Keratinocyte (primary cell): Measurements from ENCODE around the gene LYPD5. TPM values are rescaled to one million over a fixed set of nuclear protein-coding genes. Genes with fewer than 3 reads are reported as not detected.

ENCODE experiments used
- DNase-seq: peaks from one replicate; pipeline ENCODE4 v3.0.0-alpha.2; 2011; ENCODE audit warnings: low read depth, missing footprints, low spot score
- FAIRE-seq: peaks from 2 replicates; lab custom pipeline; 2011; peaks lifted over from hg19 to GRCh38; lab: Jason Lieb, UNC
- H2AFZ ChIP-seq: 2 replicates; pipeline ENCODE4 v1.6.0; 2012; ENCODE audit warnings: low read length, control low read depth, inconsistent platforms; ENCODE audit not compliant: control insufficient read depth
- H3K27ac ChIP-seq: 2 replicates; pipeline ENCODE4 v1.5.1; 2011; ENCODE audit warnings: low read length; ENCODE audit not compliant: control insufficient read depth, insufficient read depth
- H3K27me3 ChIP-seq: 3 replicates; pipeline ENCODE4 v1.6.0; 2011; ENCODE audit warnings: low read length; ENCODE audit not compliant: control insufficient read depth, insufficient read depth; ENCODE audit errors: extremely low read depth
- H3K36me3 ChIP-seq, 2 experiments: 2 replicates in 1 of 2; 3 replicates in 1 of 2; pipeline ENCODE4 v1.5.1; 2011; ENCODE audit warnings: low read length in 2 of 2, mild to moderate bottlenecking in 1 of 2; ENCODE audit not compliant: control insufficient read depth in 2 of 2, insufficient read depth in 2 of 2; ENCODE audit errors: extremely low read depth in 1 of 2
- H3K4me1 ChIP-seq: 3 replicates; pipeline ENCODE4 v1.5.1; 2011; ENCODE audit warnings: low read length; ENCODE audit not compliant: control insufficient read depth, insufficient read depth; ENCODE audit errors: extremely low read depth
- H3K4me2 ChIP-seq: 3 replicates; pipeline ENCODE4 v1.6.0; 2011; ENCODE audit warnings: low read depth, low read length; ENCODE audit not compliant: control insufficient read depth, insufficient read depth; ENCODE audit errors: extremely low read depth
- H3K4me3 ChIP-seq, 3 experiments: fragments of 200-600 bp in 1 of 3; sonication (generic) in 1 of 3; 2 replicates in 2 of 3; 3 replicates in 1 of 3; pipeline ENCODE4 v1.5.1; 2011 to 2016; ENCODE audit warnings: low read length in 3 of 3, mild to moderate bottlenecking in 3 of 3, control low read depth in 2 of 3, inconsistent platforms in 1 of 3, low read depth in 1 of 3, mixed read lengths in 1 of 3, mixed run types in 1 of 3, moderate library complexity in 1 of 3; ENCODE audit not compliant: control insufficient read depth in 2 of 3, insufficient read depth in 2 of 3; ENCODE audit errors: extremely low read depth in 1 of 3
- H3K79me2 ChIP-seq: 2 replicates; pipeline ENCODE4 v1.6.0; 2012; ENCODE audit warnings: low read length; ENCODE audit not compliant: control insufficient read depth, insufficient read depth
- H3K9ac ChIP-seq: 3 replicates; pipeline ENCODE4 v1.6.0; 2011; ENCODE audit warnings: low read length; ENCODE audit not compliant: control insufficient read depth, insufficient read depth; ENCODE audit errors: extremely low read depth
- H3K9me1 ChIP-seq: 3 replicates; pipeline ENCODE4 v1.6.0; 2011; ENCODE audit warnings: low read length; ENCODE audit not compliant: control insufficient read depth, insufficient read depth; ENCODE audit errors: extremely low read depth
- H3K9me3 ChIP-seq: 2 replicates; pipeline ENCODE4 v1.5.1; 2012; ENCODE audit warnings: low read depth, low read length; ENCODE audit not compliant: control insufficient read depth
- H4K20me1 ChIP-seq: 3 replicates; pipeline ENCODE4 v1.6.0; 2011; ENCODE audit warnings: low read length; ENCODE audit not compliant: control insufficient read depth, insufficient read depth; ENCODE audit errors: extremely low read depth
- EZH2 ChIP-seq: IDR thresholded peaks from one replicate; pipeline ENCODE4 v1.6.1; 2012; ENCODE audit warnings: inconsistent platforms, mild to moderate bottlenecking, low read length, moderate library complexity
- dilution Hi-C: fragments of 300-500 bp; cut with MboI; formaldehyde crosslinking; loops from one replicate; pipeline ENCODE4 v1.7.0; 2020; ENCODE audit warnings: low sequenced_read_pairs; ENCODE audit not compliant: extremely low pct_ligation_motif_present
- polyA plus RNA-seq, 5 experiments: library from polyadenylated mRNA; depleted of rRNA in 3 of 5; stranded (reverse) in 3 of 5; stranded (forward) in 1 of 5; unstranded in 1 of 5; fragments of >200 nt; gene quantifications; 1 replicate in 1 of 5; 2 replicates in 3 of 5; 3 replicates in 1 of 5; pipeline versions ENCODE4 v1.2.1 to v1.2.3, GENCODE V29; 2011 to 2012; ENCODE audit warnings: missing spikeins in 2 of 5, low read depth in 1 of 5, low replicate concordance in 1 of 5
- TF ChIP-seq, protein P1 (sequence below), 3 experiments: IDR thresholded peaks in 1 of 3; conservative IDR thresholded peaks in 1 of 3; optimal IDR thresholded peaks in 1 of 3; 2 replicates in 2 of 3; 3 replicates in 1 of 3; pipeline versions ENCODE3 to v1.5.1; 2011; ENCODE audit warnings: low read length in 3 of 3, mild to moderate bottlenecking in 3 of 3, moderate library complexity in 2 of 3, control low read depth in 1 of 3, inconsistent platforms in 1 of 3; ENCODE audit not compliant: insufficient read depth in 2 of 3; ENCODE audit errors: extremely low read depth in 1 of 3

The LYPD5 gene
- polyA plus RNA-seq, 1 donor (not counting 4 experiments of a cell fraction or from before 2014, with no cell fraction given): 4.2 TPM

DNA sequence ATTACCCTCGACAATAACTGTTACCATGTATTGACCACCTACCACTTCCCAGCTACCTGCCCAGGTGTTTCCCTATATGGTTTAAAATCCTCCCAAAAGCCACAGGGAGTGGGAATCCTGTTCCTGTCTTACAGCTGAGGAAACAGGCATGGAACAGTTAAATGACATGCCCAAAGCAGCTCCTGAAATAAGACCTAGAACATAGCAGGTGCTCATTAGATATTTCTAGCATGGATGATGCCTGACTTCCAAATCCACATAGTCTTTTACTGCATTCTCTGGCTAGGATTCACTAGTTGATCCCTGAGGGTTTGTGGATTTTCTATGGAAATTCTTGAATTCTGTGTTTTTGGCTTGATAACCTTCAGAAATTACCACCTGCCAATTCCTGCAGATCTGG is 34.4 kb downstream of the LYPD5 start:
- Histone ChIP-seq H3K9me1 (no peaks in the 10 kb centered on the region), H3K4me2 (no peak overlapping the region), H4K20me1 (no peaks in the 10 kb centered on the region), H2AFZ (no peak overlapping the region), H3K36me3 (peaks cover 0 to 4% of the 10 kb centered on the region in 2 experiments), H3K79me2 (no peaks in the 10 kb centered on the region), H3K9ac (no peak overlapping the region), H3K27me3 (no peaks in the 10 kb centered on the region), H3K27ac (no peak overlapping the region), H3K9me3 (no peaks in the 10 kb centered on the region), H3K4me3 (no peak overlapping the region), H3K4me1 (peaks cover 25% of the 10 kb centered on the region)
- TF ChIP-seq, protein P1, sequence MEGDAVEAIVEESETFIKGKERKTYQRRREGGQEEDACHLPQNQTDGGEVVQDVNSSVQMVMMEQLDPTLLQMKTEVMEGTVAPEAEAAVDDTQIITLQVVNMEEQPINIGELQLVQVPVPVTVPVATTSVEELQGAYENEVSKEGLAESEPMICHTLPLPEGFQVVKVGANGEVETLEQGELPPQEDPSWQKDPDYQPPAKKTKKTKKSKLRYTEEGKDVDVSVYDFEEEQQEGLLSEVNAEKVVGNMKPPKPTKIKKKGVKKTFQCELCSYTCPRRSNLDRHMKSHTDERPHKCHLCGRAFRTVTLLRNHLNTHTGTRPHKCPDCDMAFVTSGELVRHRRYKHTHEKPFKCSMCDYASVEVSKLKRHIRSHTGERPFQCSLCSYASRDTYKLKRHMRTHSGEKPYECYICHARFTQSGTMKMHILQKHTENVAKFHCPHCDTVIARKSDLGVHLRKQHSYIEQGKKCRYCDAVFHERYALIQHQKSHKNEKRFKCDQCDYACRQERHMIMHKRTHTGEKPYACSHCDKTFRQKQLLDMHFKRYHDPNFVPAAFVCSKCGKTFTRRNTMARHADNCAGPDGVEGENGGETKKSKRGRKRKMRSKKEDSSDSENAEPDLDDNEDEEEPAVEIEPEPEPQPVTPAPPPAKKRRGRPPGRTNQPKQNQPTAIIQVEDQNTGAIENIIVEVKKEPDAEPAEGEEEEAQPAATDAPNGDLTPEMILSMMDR (optimal IDR thresholded peaks at IDR 0.05 in 1 of 3, IDR thresholded peaks at IDR 0.05 in 1 of 3, conservative IDR thresholded peaks at IDR 0.05 in 1 of 3; ENCODE audit: extremely low read depth in 1 of 3, insufficient read depth in 2 of 3, low read length in 3 of 3): no peak
- TF ChIP-seq EZH2: no peak
- FAIRE-seq: no peak
- dilution Hi-C loops: no loop called here
- DNase-seq: no peak

GRCh38 chr19:43767316-43767715 is 34.9 kb downstream of the LYPD5 start:
- DNase-seq (no peak), FAIRE-seq (no peak)
- Histone ChIP-seq H3K4me3 (no peak overlapping the region), H3K79me2 (no peaks in the 10 kb centered on the region), H2AFZ (no peak overlapping the region), H3K9me1 (no peaks in the 10 kb centered on the region), H3K9ac (no peak overlapping the region), H3K27ac (no peak overlapping the region), H3K4me1 (peaks cover 25% of the 10 kb centered on the region), H3K36me3 (peaks cover 0 to 4% of the 10 kb centered on the region in 2 experiments), H4K20me1 (no peaks in the 10 kb centered on the region), H3K4me2 (no peak overlapping the region), H3K9me3 (no peaks in the 10 kb centered on the region), H3K27me3 (no peaks in the 10 kb centered on the region)
- TF ChIP-seq EZH2: no peak
- TF ChIP-seq, protein P1 (optimal IDR thresholded peaks at IDR 0.05 in 1 of 3, IDR thresholded peaks at IDR 0.05 in 1 of 3, conservative IDR thresholded peaks at IDR 0.05 in 1 of 3; ENCODE audit: extremely low read depth in 1 of 3, insufficient read depth in 2 of 3, low read length in 3 of 3): no peak
- dilution Hi-C loops: no loop called here
